GM06990 (cell line): ENCODE data around the gene RAB31.

Source experiments
- DNase-seq: peaks from one replicate; pipeline ENCODE4 v3.0.0-alpha.2; 2011; ENCODE audit not compliant: insufficient read length; ENCODE audit errors: extremely low read depth
- H3K27me3 ChIP-seq: replicated peaks from 2 replicates; pipeline ENCODE4 v1.6.0; 2011; ENCODE audit warnings: low read length; ENCODE audit not compliant: control insufficient read depth, insufficient read depth
- H3K36me3 ChIP-seq: 2 replicates; pipeline ENCODE4 v1.5.1; 2011; ENCODE audit warnings: low read length; ENCODE audit not compliant: control insufficient read depth, insufficient read depth
- H3K4me3 ChIP-seq: replicated peaks from 2 replicates; pipeline ENCODE4 v1.5.1; 2011; ENCODE audit warnings: low read depth, mild to moderate bottlenecking, control low read depth, low read length
- TF ChIP-seq, protein P1 (sequence below): IDR thresholded peaks from 2 replicates; pipeline ENCODE4 v1.5.1; 2011; ENCODE audit warnings: low read length, control low read depth, mild to moderate bottlenecking, inconsistent platforms; ENCODE audit not compliant: insufficient read depth, poor library complexity, severe bottlenecking

The RAB31 gene

DNA sequence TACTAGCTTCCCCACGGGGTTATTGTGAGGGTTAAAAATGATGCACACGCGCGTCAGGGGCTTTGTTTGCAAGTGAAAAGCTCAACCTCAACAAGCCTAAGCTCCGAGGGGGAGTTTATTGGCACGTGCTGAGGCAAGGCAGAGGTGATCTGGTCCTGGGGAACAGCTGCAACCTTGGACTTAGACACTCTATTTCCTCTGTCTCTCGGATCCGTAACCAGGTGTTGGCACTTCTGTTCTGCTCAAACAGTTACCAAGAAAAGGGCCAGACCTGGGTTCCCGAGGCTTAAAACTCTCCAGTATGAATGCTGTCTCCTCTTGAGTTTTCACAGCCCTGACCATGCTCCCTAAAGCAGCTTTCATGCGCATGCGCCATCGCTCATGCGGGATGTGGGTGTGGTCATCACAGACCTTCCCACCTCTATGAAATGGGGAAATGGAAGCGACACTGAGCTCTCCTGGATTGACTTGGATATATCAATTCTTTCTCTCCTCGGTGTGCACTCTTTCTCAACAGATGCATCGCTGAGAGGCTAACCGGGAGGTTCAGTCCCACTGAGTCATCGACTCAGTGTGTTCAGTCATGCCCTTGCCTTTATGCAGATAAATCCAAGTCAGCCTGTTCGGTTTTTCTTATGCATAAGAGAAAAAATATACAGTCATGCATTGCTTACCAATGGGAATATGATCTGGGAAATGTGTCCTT lies 19.9 kb upstream of the RAB31 start:
- no peaks in the 10 kb centered on the region for H3K27me3 ChIP-seq
- no peak overlapping the region for H3K4me3 ChIP-seq
- H3K36me3 ChIP-seq, result no peaks in the 10 kb centered on the region
- DNase-seq, result no peak
- TF ChIP-seq, protein P1, sequence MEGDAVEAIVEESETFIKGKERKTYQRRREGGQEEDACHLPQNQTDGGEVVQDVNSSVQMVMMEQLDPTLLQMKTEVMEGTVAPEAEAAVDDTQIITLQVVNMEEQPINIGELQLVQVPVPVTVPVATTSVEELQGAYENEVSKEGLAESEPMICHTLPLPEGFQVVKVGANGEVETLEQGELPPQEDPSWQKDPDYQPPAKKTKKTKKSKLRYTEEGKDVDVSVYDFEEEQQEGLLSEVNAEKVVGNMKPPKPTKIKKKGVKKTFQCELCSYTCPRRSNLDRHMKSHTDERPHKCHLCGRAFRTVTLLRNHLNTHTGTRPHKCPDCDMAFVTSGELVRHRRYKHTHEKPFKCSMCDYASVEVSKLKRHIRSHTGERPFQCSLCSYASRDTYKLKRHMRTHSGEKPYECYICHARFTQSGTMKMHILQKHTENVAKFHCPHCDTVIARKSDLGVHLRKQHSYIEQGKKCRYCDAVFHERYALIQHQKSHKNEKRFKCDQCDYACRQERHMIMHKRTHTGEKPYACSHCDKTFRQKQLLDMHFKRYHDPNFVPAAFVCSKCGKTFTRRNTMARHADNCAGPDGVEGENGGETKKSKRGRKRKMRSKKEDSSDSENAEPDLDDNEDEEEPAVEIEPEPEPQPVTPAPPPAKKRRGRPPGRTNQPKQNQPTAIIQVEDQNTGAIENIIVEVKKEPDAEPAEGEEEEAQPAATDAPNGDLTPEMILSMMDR, result no peak

DNA sequence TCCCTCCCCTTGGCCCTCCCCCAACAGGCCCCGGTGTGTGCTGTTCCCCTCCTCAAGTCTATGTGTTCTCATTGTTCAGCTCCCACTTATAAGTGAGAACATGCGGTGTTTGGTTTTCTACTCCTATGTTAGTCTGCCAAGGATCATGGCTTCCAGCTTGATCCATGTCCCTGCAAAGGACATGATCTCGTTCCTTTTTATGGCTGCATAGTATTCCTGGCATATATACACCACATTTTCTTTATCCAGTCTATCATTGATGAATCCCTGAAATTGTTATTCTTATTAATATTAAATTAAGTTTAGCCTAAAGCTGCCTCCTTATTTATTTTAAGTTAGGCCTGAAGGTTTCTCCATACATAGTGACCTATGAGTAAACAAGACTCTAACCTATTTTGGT lies 18.8 kb upstream of the RAB31 start:
- Histone ChIP-seq H3K4me3 (no peak overlapping the region), H3K27me3 (no peaks in the 10 kb centered on the region), H3K36me3 (no peaks in the 10 kb centered on the region)
- DNase-seq, result no peak
- TF ChIP-seq, protein P1, result no peak

DNA sequence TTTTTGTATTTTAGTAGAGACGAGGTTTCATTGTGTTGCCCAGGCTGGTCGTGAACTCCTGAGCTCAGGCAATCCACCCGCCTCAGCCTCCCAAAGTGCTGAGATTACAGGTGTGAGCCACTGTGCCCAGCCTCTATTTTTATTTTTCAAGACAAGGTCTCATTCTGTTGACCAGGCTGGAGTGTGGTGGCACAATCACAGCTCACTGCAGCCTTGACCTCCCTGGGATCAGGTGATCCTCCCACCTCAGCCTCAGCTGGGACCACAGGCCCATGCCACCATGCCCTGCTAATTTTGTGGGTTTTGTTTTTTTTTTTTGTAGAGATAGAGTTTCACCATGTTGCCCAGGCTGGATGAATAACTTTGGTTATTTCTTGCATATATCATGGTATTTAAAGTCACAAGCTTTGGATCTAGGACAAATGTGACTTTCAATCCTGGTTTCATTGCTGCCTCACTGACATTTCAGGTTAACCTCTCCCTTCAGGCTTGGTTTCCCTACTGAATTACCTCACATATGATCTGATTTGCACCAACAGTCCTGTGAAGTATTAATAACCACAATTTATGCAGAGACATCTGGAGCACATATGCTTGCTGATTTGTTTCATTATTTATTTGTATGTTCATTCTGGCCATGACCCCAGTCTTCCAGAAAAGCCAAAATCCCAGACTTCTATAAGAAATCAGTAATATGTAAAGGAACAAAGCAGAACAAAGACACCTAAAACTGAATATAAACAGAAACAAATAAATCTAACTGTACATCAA lies 17.5 kb upstream of the RAB31 start:
- Histone ChIP-seq H3K4me3 (no peak overlapping the region), H3K27me3 (no peaks in the 10 kb centered on the region), H3K36me3 (no peaks in the 10 kb centered on the region)
- TF ChIP-seq, protein P1, result no peak
- DNase-seq, result no peak

DNA sequence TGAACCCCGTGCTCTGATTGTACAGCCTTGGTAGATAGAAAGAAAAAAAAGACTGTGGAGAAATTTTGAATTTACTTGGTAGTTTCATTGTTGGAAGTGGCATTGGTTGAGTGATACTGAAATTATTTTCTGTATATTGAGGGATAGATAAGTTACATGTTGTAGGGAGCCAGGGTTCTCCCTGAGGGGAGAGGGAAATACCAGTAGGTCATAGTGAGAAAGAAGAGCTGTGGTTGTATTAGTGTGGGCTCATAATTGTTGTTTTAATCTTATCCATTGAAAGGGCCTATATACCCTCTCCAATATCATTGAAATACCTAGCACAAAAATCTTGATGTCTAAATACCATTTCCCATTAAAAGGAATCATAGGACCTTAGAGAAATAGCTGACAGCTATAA lies 16.9 kb upstream of the RAB31 start:
- H3K36me3 ChIP-seq, result no peaks in the 10 kb centered on the region
- DNase-seq, result no peak
- TF ChIP-seq, protein P1, result no peak
- H3K4me3 ChIP-seq, result no peak overlapping the region
- H3K27me3 ChIP-seq, result no peaks in the 10 kb centered on the region

DNA sequence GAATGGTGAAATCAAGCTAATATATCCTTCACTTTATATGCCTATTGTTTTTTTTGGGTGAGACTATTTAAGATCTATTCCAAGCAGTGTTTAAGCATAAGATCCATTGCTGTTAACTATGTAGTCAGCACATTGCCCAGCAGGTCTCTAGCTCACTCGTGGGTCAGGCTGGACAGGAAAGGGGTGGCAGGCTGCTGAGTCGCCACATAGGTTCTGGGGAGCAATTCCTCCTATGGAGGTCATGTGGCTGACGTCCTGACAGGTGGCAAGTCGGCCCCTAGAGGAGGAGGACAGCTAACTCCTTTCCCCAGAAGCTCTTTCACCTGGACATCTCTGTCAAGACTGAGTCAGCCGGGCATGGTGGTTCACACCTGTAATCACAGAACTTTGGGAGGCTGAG lies 13.9 kb upstream of the RAB31 start:
- Histone ChIP-seq H3K27me3 (no peaks in the 10 kb centered on the region), H3K36me3 (no peaks in the 10 kb centered on the region), H3K4me3 (no peak overlapping the region)
- TF ChIP-seq, protein P1, result no peak
- DNase-seq, result no peak
